Liver (tissue), 9 donors: ENCODE results near the gene DEPDC5. TPM values are rescaled to one million over a fixed set of nuclear protein-coding genes. Genes with fewer than 3 reads are reported as not detected.

Source experiments
- DNase-seq: peaks from one replicate; pipeline ENCODE4 v3.0.0-alpha.2; 2017; ENCODE audit warnings: low spot score
- H3K27ac ChIP-seq, 2 donors: one replicate each; pipeline ENCODE4 v1.7.0; 2013; ENCODE audit warnings: inconsistent platforms in 2 of 2, low read length in 2 of 2, control low read depth in 1 of 2, low read depth in 1 of 2, mild to moderate bottlenecking in 1 of 2
- H3K27me3 ChIP-seq, 4 donors: one replicate each; pipeline versions ENCODE4 v1.6.1 to v1.7.0; 2013; ENCODE audit warnings: low read length in 3 of 4, inconsistent platforms in 1 of 4, mild to moderate bottlenecking in 1 of 4, moderate library complexity in 1 of 4; ENCODE audit not compliant: control insufficient read depth in 4 of 4, insufficient read depth in 4 of 4
- H3K36me3 ChIP-seq, 4 donors: one replicate each; pipeline versions ENCODE4 v1.6.1 to v1.7.0; 2013; ENCODE audit warnings: low read length in 3 of 4, mild to moderate bottlenecking in 3 of 4, low read depth in 1 of 4, moderate library complexity in 1 of 4; ENCODE audit not compliant: control insufficient read depth in 4 of 4, insufficient read depth in 3 of 4
- H3K4me1 ChIP-seq, 4 donors: one replicate each; pipeline versions ENCODE4 v1.6.1 to v1.7.0; 2013; ENCODE audit warnings: low read length in 3 of 4, mild to moderate bottlenecking in 3 of 4, moderate library complexity in 1 of 4; ENCODE audit not compliant: control insufficient read depth in 4 of 4, insufficient read depth in 4 of 4
- H3K4me3 ChIP-seq, 3 donors: one replicate each; pipeline versions ENCODE4 v1.6.1 to v1.7.0; 2013; ENCODE audit warnings: low read length in 3 of 3, control low read depth in 1 of 3, low read depth in 1 of 3, mild to moderate bottlenecking in 1 of 3
- H3K9ac ChIP-seq, 2 donors: one replicate each; pipeline ENCODE4 v1.7.0; 2013; ENCODE audit warnings: low read length in 2 of 2, mild to moderate bottlenecking in 2 of 2, moderate library complexity in 2 of 2, control low read depth in 1 of 2, low read depth in 1 of 2
- H3K9me3 ChIP-seq, 4 donors: one replicate each; pipeline versions ENCODE4 v1.6.1 to v1.7.0; 2013; ENCODE audit warnings: low read length in 3 of 4; ENCODE audit not compliant: control insufficient read depth in 4 of 4
- EGR1 ChIP-seq, 2 donors: IDR thresholded peaks; 2 replicates each; pipeline ENCODE4 v1.6.1; 2016 to 2018; ENCODE audit warnings: antibody characterized with exemption in 2 of 2, low read depth in 2 of 2
- FOXA1 ChIP-seq: IDR thresholded peaks from 2 replicates; pipeline ENCODE4 v1.6.1; 2016; ENCODE audit warnings: antibody characterized with exemption
- FOXA2 ChIP-seq: IDR thresholded peaks from 2 replicates; pipeline ENCODE4 v1.6.1; 2016; ENCODE audit warnings: antibody characterized with exemption
- GABPA ChIP-seq, 2 donors: IDR thresholded peaks in 1 of 2; conservative IDR thresholded peaks in 1 of 2; 2 replicates each; pipeline ENCODE4 v1.6.1; 2016; ENCODE audit warnings: antibody characterized with exemption in 2 of 2, mild to moderate bottlenecking in 1 of 2, moderate library complexity in 1 of 2
- HNF4A ChIP-seq, 2 donors: conservative IDR thresholded peaks; 2 replicates each; pipeline ENCODE4 v1.6.1; 2016; ENCODE audit warnings: antibody characterized with exemption in 2 of 2, mild to moderate bottlenecking in 2 of 2
- HNF4G ChIP-seq: IDR thresholded peaks from 2 replicates; pipeline ENCODE4 v1.6.1; 2016; ENCODE audit warnings: antibody characterized with exemption
- JUND ChIP-seq, 2 donors: IDR thresholded peaks; 2 replicates each; pipeline ENCODE4 v1.6.1; 2016; ENCODE audit warnings: antibody characterized with exemption in 2 of 2
- NR2F2 ChIP-seq: IDR thresholded peaks from 2 replicates; pipeline ENCODE4 v1.6.1; 2016; ENCODE audit warnings: antibody characterized with exemption
- RAD21 ChIP-seq, 2 donors: IDR thresholded peaks; 2 replicates each; pipeline ENCODE4 v1.6.1; 2016; ENCODE audit warnings: antibody characterized with exemption in 2 of 2, mild to moderate bottlenecking in 2 of 2
- RXRA ChIP-seq, 2 donors: IDR thresholded peaks; 2 replicates each; pipeline ENCODE4 v1.6.1; 2017 to 2018; ENCODE audit warnings: antibody characterized with exemption in 2 of 2, mild to moderate bottlenecking in 1 of 2
- SP1 ChIP-seq: IDR thresholded peaks from 2 replicates; pipeline ENCODE4 v1.6.1; 2018; ENCODE audit warnings: antibody characterized with exemption, mild to moderate bottlenecking
- WGBS: extraction: QIAGEN DNeasy Blood & Tissue Kit; methylation state at CpG from one replicate; pipeline ENCODE4 v1.1.7; 2013; 5-methylcytosine and 5-hydroxymethylcytosine counted together
- polyA plus RNA-seq, 2 donors: library from polyadenylated mRNA; stranded (reverse) in 1 of 2; unstranded in 1 of 2; fragments of 200-250 nt in 1 of 2; fragments of >200 nt in 1 of 2; fragmentation: Nextera tagmentation in 1 of 2; extraction: Ambion mirVana in 1 of 2; gene quantifications; one replicate each; pipeline versions ENCODE4 v1.2.1 to v1.2.3, GENCODE V29; 2013 to 2015
- total RNA-seq, 2 donors: library from RNA; depleted of rRNA; stranded (reverse); fragments of >200 nt; gene quantifications; one replicate each; pipeline ENCODE4 v1.2.3, GENCODE V29; 2014
- TF ChIP-seq, protein P1 (sequence below): IDR thresholded peaks from 2 replicates; pipeline ENCODE4 v1.6.1; 2016; ENCODE audit warnings: antibody characterized with exemption
- TF ChIP-seq, protein P2 (sequence below): fragments of 150-350 bp; IDR thresholded peaks from 2 replicates; pipeline ENCODE4 v1.5.1; 2017; ENCODE audit warnings: improper control_type of control experiment, low read depth, low read length; ENCODE audit not compliant: missing input control
- TF ChIP-seq, protein P3 (sequence below): IDR thresholded peaks from 2 replicates; pipeline ENCODE4 v1.6.1; 2016; ENCODE audit warnings: antibody characterized with exemption
- TF ChIP-seq, protein P4 (sequence below): IDR thresholded peaks from 2 replicates; pipeline ENCODE4 v1.6.1; 2016; ENCODE audit warnings: antibody characterized with exemption, mild to moderate bottlenecking
- TF ChIP-seq, protein P5 (sequence below): IDR thresholded peaks from 2 replicates; pipeline ENCODE4 v1.6.1; 2016; ENCODE audit warnings: antibody characterized with exemption
- donor health status: healthy.
- donor health status: healthy.
- donor health status: healthy.
- donor health status: healthy.
- donor health status: healthy.

The DEPDC5 gene
- total and polyA plus RNA-seq, 4 donors = 5.5 to 19.4 (median 12.6) TPM

DNA sequence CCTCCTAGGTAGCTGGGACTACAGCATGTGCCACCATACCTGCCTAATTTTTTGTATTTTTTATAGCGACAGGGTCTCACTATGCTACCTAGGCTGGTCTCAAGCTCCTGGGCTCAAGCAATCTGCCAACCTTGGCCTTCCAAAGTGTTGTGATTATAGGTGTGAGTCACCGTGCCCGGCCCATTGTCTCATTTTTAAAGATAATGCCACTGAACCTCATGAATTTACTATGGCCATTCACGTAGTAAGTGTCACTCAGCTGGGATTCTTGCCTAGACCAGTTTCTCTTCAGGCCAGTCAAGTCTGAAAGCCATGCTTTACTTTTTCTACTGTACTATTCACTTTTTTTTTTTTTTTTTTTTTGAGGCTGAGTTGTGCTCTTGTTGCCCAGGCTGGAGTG is 22.4 kb downstream of the DEPDC5 start:
- 98% methylated on average over 4 of the region's 4 CpGs for WGBS
- Histone ChIP-seq H3K27me3 (no peaks in the 10 kb centered on the region), H3K36me3 (peaks cover 11 to 47% (median 38%) of the 10 kb centered on the region in 4 donors)

DNA sequence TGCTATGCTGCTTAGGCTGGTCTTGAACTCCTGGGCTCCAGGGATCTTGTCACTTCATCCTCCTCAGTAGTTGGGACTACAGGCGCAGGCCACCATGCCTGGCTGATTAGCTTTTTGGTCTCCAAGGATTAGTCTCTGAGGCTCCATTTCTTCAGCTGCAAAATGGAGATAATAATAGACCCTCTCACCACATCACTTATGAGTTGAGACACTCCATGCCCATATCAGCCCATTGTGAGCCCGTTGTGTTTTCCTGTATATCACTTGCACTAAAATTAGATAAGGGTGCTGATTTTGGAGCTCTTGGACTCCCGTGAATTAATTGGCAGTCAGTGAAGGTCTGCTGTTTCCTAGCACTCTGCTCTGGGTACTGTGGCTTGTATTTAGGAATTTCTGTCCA is 36.0 kb downstream of the DEPDC5 start:
- WGBS = 48% methylated on average over 3 of the region's 3 CpGs
- DNase-seq = no peak
- H3K4me1 ChIP-seq = peaks cover 0 to 10% (median 5%) of the 10 kb centered on the region in 4 donors
- no peak overlapping the region for H3K27ac ChIP-seq
- no peak overlapping the region for H3K4me3 ChIP-seq
- H3K27me3 ChIP-seq = no peaks in the 10 kb centered on the region
- no peaks in the 10 kb centered on the region for H3K9me3 ChIP-seq
- H3K9ac ChIP-seq = no peak overlapping the region
- peaks cover 8 to 17% (median 12%) of the 10 kb centered on the region in 4 donors for H3K36me3 ChIP-seq
- TF ChIP-seq RXRA (IDR thresholded peaks at IDR 0.05) = no peak
- no peak for TF ChIP-seq JUND (IDR thresholded peaks at IDR 0.05)
- TF ChIP-seq FOXA2 = no peak
- no peak for TF ChIP-seq FOXA1
- TF ChIP-seq, protein P1, sequence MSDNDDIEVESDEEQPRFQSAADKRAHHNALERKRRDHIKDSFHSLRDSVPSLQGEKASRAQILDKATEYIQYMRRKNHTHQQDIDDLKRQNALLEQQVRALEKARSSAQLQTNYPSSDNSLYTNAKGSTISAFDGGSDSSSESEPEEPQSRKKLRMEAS = no peak
- TF ChIP-seq RAD21 (IDR thresholded peaks at IDR 0.05) = no peak

More for the DNA sequence above, 22.4 kb downstream of the DEPDC5 start:
- Histone ChIP-seq H3K9ac (no peak overlapping the region), H3K4me3 (no peak overlapping the region), H3K9me3 (no peaks in the 10 kb centered on the region), H3K4me1 (no peaks in the 10 kb centered on the region), H3K27ac (no peak overlapping the region)
- DNase-seq = no peak
- no peak for TF ChIP-seq SP1
- no peak for TF ChIP-seq GABPA (IDR thresholded peaks at IDR 0.05 in 1 of 2, conservative IDR thresholded peaks at IDR 0.05 in 1 of 2)
- TF ChIP-seq, protein P2, sequence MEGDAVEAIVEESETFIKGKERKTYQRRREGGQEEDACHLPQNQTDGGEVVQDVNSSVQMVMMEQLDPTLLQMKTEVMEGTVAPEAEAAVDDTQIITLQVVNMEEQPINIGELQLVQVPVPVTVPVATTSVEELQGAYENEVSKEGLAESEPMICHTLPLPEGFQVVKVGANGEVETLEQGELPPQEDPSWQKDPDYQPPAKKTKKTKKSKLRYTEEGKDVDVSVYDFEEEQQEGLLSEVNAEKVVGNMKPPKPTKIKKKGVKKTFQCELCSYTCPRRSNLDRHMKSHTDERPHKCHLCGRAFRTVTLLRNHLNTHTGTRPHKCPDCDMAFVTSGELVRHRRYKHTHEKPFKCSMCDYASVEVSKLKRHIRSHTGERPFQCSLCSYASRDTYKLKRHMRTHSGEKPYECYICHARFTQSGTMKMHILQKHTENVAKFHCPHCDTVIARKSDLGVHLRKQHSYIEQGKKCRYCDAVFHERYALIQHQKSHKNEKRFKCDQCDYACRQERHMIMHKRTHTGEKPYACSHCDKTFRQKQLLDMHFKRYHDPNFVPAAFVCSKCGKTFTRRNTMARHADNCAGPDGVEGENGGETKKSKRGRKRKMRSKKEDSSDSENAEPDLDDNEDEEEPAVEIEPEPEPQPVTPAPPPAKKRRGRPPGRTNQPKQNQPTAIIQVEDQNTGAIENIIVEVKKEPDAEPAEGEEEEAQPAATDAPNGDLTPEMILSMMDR = no peak
- TF ChIP-seq HNF4A (conservative IDR thresholded peaks at IDR 0.05) = no peak
- no peak for TF ChIP-seq EGR1 (IDR thresholded peaks at IDR 0.05; ENCODE audit: low read depth in 2 of 2)
- TF ChIP-seq, protein P3, sequence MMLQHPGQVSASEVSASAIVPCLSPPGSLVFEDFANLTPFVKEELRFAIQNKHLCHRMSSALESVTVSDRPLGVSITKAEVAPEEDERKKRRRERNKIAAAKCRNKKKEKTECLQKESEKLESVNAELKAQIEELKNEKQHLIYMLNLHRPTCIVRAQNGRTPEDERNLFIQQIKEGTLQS = no peak
- TF ChIP-seq NR2F2 = no peak
- TF ChIP-seq, protein P4, sequence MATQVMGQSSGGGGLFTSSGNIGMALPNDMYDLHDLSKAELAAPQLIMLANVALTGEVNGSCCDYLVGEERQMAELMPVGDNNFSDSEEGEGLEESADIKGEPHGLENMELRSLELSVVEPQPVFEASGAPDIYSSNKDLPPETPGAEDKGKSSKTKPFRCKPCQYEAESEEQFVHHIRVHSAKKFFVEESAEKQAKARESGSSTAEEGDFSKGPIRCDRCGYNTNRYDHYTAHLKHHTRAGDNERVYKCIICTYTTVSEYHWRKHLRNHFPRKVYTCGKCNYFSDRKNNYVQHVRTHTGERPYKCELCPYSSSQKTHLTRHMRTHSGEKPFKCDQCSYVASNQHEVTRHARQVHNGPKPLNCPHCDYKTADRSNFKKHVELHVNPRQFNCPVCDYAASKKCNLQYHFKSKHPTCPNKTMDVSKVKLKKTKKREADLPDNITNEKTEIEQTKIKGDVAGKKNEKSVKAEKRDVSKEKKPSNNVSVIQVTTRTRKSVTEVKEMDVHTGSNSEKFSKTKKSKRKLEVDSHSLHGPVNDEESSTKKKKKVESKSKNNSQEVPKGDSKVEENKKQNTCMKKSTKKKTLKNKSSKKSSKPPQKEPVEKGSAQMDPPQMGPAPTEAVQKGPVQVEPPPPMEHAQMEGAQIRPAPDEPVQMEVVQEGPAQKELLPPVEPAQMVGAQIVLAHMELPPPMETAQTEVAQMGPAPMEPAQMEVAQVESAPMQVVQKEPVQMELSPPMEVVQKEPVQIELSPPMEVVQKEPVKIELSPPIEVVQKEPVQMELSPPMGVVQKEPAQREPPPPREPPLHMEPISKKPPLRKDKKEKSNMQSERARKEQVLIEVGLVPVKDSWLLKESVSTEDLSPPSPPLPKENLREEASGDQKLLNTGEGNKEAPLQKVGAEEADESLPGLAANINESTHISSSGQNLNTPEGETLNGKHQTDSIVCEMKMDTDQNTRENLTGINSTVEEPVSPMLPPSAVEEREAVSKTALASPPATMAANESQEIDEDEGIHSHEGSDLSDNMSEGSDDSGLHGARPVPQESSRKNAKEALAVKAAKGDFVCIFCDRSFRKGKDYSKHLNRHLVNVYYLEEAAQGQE = no peak
- no peak for TF ChIP-seq FOXA1
- TF ChIP-seq JUND (IDR thresholded peaks at IDR 0.05) = no peak
- TF ChIP-seq, protein P5, sequence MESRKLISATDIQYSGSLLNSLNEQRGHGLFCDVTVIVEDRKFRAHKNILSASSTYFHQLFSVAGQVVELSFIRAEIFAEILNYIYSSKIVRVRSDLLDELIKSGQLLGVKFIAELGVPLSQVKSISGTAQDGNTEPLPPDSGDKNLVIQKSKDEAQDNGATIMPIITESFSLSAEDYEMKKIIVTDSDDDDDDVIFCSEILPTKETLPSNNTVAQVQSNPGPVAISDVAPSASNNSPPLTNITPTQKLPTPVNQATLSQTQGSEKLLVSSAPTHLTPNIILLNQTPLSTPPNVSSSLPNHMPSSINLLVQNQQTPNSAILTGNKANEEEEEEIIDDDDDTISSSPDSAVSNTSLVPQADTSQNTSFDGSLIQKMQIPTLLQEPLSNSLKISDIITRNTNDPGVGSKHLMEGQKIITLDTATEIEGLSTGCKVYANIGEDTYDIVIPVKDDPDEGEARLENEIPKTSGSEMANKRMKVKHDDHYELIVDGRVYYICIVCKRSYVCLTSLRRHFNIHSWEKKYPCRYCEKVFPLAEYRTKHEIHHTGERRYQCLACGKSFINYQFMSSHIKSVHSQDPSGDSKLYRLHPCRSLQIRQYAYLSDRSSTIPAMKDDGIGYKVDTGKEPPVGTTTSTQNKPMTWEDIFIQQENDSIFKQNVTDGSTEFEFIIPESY = no peak
- TF ChIP-seq HNF4G = no peak
- TF ChIP-seq FOXA2 = no peak
- TF ChIP-seq RXRA (IDR thresholded peaks at IDR 0.05) = no peak
